ENCODE measurements around the gene DENND1A.

- TF ChIP-seq CTCF (IDR thresholded peaks at IDR 0.05) (no peak), POLR2A (IDR thresholded peaks at IDR 0.05; ENCODE audit: low read depth) (no peak), EP300 (IDR thresholded peaks at IDR 0.05) (no peak)
These were observed 115.4 kb downstream of the DENND1A start for GRCh38 chr9:123814496-123814895.
